BE2C (cell line): ENCODE measurements around the gene ITGA5.
A peak's percentile ranks its signal among the peaks of the same experiment; 100 is the strongest.

Experiments
- DNase-seq: peaks from one replicate; pipeline ENCODE4 v3.0.0-alpha.2; 2020
- H3K27me3 ChIP-seq: fragments of 250-450 bp; sonication (Bioruptor Pico); 2 replicates; pipeline ENCODE4 v1.5.1; 2020; ENCODE audit warnings: mild to moderate bottlenecking
- H3K36me3 ChIP-seq: fragments of 250-450 bp; sonication (Bioruptor Pico); 2 replicates; pipeline ENCODE4 v1.5.1; 2020; ENCODE audit warnings: mild to moderate bottlenecking
- H3K4me1 ChIP-seq: fragments of 250-450 bp; sonication (Bioruptor Pico); 2 replicates; pipeline ENCODE4 v1.5.1; 2020
- H3K4me3 ChIP-seq: 2 replicates; pipeline ENCODE4 v1.5.1; 2011; ENCODE audit warnings: low read depth, low read length
- H3K9me3 ChIP-seq: fragments of 250-450 bp; sonication (Bioruptor Pico); 2 replicates; pipeline ENCODE4 v1.5.1; 2020
- CTCF ChIP-seq: IDR thresholded peaks from 2 replicates; pipeline ENCODE4 v1.5.1; 2012; ENCODE audit warnings: mild to moderate bottlenecking, low read depth, low read length

ITGA5 gene

DNA sequence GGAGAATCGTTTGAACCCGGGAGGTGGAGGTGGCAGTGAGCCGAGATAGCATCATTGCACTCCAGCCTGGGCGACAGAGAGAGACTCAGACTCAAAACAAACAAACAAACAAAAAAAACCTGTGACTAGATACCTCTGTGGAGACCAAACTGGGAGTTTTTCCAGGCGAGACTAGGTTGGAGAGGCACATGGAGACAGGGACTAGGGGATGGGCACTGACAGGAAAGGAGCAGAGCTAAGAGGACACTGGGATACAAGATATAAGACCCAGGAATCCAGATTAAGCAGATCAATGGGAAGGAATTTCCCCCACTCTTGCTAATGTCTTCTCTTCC is 4.7 kb upstream of the ITGA5 start:
- Histone ChIP-seq H3K4me1 (no peaks in the 10 kb centered on the region), H3K4me3 (no peak overlapping the region), H3K9me3 (no peaks in the 10 kb centered on the region), H3K27me3 (peaks cover 81% of the 10 kb centered on the region), H3K36me3 (no peaks in the 10 kb centered on the region)
- no peak for TF ChIP-seq CTCF
- DNase-seq, result no peak

DNA sequence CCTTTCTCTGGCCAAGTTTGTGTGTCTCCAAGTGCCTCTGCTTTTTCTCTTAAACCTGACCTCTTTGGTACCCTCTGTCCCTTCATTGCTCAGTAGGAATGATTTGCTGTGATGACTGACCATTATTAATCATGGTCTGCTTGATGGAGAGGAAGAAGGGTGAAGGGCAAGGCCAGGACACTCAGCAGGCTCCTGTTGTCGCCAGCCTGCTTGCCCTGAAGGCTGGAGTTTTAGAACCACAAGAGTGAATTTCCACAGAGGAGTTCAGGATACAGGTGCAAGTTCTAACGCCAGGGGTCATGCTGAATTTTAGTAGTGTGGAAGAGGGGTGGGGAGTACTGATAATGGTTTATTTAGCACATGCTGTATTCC is 2.8 kb upstream of the ITGA5 start:
- no peaks in the 10 kb centered on the region for H3K36me3 ChIP-seq
- no peak overlapping the region for H3K4me3 ChIP-seq
- TF ChIP-seq CTCF, result no peak
- no peaks in the 10 kb centered on the region for H3K9me3 ChIP-seq
- no peaks in the 10 kb centered on the region for H3K4me1 ChIP-seq
- no peak for DNase-seq
- H3K27me3 ChIP-seq, result peaks cover 80% of the 10 kb centered on the region

DNA sequence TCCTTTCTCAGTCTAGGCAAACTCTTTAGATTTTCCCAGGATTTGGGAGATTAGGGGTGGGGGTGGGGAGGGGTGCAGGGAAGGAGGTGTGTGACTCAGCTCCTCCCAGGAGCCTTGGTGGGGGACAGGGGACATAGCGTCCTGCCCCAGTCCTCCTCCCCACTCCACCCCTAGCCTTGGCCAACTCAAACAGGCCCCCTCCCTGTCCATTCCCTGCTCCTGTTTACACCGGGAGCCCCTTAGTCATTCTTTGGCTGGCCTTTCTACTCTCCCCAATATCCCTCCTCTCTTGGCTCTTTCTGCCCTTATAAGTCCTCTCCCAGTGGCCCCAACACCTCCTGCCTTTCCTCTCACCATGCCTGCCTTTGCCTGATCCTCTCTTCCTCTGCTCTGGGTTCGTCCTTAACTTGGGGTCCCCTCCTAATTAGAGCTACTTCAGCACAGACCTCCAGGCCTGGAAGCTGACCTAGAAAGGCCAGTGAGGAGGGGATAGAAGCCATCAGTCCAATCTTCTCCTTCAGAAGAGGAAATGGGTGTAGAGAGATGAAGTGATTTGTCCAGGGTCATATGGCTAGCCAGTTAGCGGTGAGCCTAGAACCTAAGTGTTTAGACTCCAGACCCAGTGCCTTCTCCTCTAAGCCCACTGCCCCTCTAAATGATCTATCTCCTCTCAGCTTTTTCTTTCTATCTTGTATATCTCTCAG is 2.3 kb upstream of the ITGA5 start:
- DNase-seq, result no peak

DNA sequence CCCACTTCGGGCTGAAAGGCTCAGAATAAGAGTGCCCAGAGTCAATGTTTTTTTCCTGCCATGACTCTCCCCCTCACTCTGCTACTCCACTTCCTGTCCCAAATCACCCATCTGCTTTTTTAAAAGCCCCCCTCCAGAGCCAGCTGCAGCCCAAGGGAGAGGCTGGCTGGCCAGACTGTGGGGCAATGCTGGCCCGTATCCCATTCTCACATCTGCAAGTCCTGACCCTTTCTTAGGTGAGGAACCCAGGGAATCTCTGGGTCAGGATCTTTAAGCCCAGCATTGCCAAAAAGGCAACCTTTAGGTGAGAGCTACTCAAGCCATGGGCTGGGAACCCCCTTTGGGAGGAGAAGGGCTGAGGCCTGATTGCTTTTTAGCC is 1.7 kb upstream of the ITGA5 start:
- Histone ChIP-seq H3K36me3 (no peaks in the 10 kb centered on the region), H3K27me3 (peaks cover 72% of the 10 kb centered on the region), H3K4me3 (no peak overlapping the region), H3K9me3 (no peaks in the 10 kb centered on the region), H3K4me1 (no peaks in the 10 kb centered on the region)
- no peak for DNase-seq
- TF ChIP-seq CTCF, result no peak

More for the DNA sequence above, 2.3 kb upstream of the ITGA5 start:
- H3K36me3 ChIP-seq, result no peaks in the 10 kb centered on the region
- no peaks in the 10 kb centered on the region for H3K4me1 ChIP-seq
- H3K4me3 ChIP-seq, result no peak overlapping the region
- H3K27me3 ChIP-seq, result peaks cover 75% of the 10 kb centered on the region
- no peaks in the 10 kb centered on the region for H3K9me3 ChIP-seq
- TF ChIP-seq CTCF, result no peak

DNA sequence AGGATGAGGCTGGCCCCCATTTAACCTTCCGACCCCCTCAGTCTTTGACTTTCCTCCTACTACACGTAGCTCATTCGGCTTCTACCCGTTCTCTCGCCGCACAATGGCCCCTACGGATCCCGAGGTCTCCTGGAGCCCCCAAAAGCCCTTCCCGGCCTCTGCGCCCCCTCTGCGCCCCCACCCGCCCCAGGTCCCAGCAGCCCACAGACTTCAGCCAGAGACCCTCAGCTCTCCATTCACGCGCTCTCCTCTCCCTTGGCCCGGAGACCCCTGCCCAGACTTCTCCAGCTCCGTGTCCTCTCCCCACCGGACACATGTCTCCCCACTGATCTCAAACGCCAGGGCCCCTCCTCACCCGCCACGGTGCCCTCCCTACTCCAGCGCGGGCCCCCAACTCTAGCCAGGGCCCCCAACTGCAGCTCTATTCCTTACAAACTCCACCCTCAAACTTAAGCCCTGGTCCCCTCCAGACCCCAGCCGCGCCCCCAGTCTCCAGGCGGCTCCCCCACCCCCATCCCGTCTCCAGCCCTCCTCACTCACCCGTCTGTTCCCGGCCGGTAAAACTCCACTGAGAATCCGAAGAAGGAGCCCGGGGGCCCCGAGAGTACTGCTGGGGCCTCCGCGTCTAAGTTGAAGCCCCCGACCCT is 502 bp downstream of the ITGA5 start:
- H3K9me3 ChIP-seq, result no peaks in the 10 kb centered on the region
- peak overlapping the region; percentile 8 for H3K4me3 ChIP-seq
- no peak for TF ChIP-seq CTCF
- DNase-seq, result no peak
- peaks cover 69% of the 10 kb centered on the region for H3K27me3 ChIP-seq
- no peaks in the 10 kb centered on the region for H3K36me3 ChIP-seq
- H3K4me1 ChIP-seq, result no peaks in the 10 kb centered on the region

GRCh38 chr12:54417712-54418440 is 1.2 kb downstream of the ITGA5 start:
- H3K9me3 ChIP-seq, result no peaks in the 10 kb centered on the region
- no peak overlapping the region for H3K4me3 ChIP-seq
- H3K27me3 ChIP-seq, result peaks cover 64% of the 10 kb centered on the region
- DNase-seq, result no peak
- H3K4me1 ChIP-seq, result no peaks in the 10 kb centered on the region
- TF ChIP-seq CTCF, result no peak
- H3K36me3 ChIP-seq, result no peaks in the 10 kb centered on the region
